T-cell (primary cell): Measurements from ENCODE around the gene CMC1. TPM values are rescaled to one million over a fixed set of nuclear protein-coding genes. Genes with fewer than 3 reads are reported as not detected.
"Not testable (repeated sequence)": the region's sequence is repeated elsewhere in the genome, so short reads cannot be mapped to it uniquely, and the experiment has no call there.

ENCODE experiments used
- ATAC-seq, 4 experiments: fragments of 200-7000 bp in 3 of 4; fragments of 150-1000 bp in 1 of 4; cut with Tn5 transposase; replicated peaks in 1 of 4; 1 replicate in 3 of 4; 2 replicates in 1 of 4; pipeline ENCODE4 v1.10.0; 2021; ENCODE audit warnings: moderate library complexity in 3 of 4, mild to moderate bottlenecking in 2 of 4, moderate number of reproducible peaks in 1 of 4
- CTCF ChIA-PET, 2 donors: fragments of 300-600 bp; sonication (Branson Sonifier 250); formaldehyde crosslinking; loops; one replicate each; lab custom pipeline; 2022; ENCODE audit warnings: antibody characterized with exemption in 2 of 2; lab: Charles Lee
- POLR2A ChIA-PET, 2 donors: fragments of 300-600 bp; sonication (Branson Sonifier 250); formaldehyde crosslinking; loops; one replicate each; lab custom pipeline; 2022; ENCODE audit warnings: antibody characterized with exemption in 2 of 2; lab: Charles Lee
- DNase-seq, 35 experiments: peaks; one replicate each; pipeline versions ENCODE4 v3.0.0 to v3.0.0-alpha.2; 2013 to 2023
- H3K27ac ChIP-seq: one replicate; pipeline ENCODE4 v1.5.1; 2013; ENCODE audit warnings: low read length
- H3K27me3 ChIP-seq, 2 experiments: replicated peaks in 1 of 2; 1 replicate in 1 of 2; 2 replicates in 1 of 2; pipeline versions ENCODE4 v1.6.1 to v1.7.0; 2013; ENCODE audit warnings: low read length in 1 of 2, mixed read lengths in 1 of 2; ENCODE audit not compliant: control insufficient read depth in 2 of 2, insufficient read depth in 2 of 2; ENCODE audit errors: extremely low read depth in 1 of 2
- H3K36me3 ChIP-seq, 2 donors: 1 replicate in 1 of 2; 2 replicates in 1 of 2; pipeline versions ENCODE4 v1.6.1 to v1.7.0; 2013; ENCODE audit warnings: low read length in 1 of 2; ENCODE audit not compliant: control insufficient read depth in 2 of 2, insufficient read depth in 1 of 2; ENCODE audit errors: extremely low read depth in 1 of 2
- H3K4me1 ChIP-seq, 2 experiments: 1 replicate in 1 of 2; 2 replicates in 1 of 2; pipeline versions ENCODE4 v1.6.1 to v1.7.0; 2013; ENCODE audit warnings: low read length in 2 of 2, mixed read lengths in 1 of 2; ENCODE audit not compliant: insufficient read depth in 2 of 2, control insufficient read depth in 1 of 2; ENCODE audit errors: extremely low read depth in 1 of 2
- H3K4me3 ChIP-seq, 2 donors: 1 replicate in 1 of 2; 2 replicates in 1 of 2; pipeline versions ENCODE4 v1.5.1 to v1.7.0; 2013; ENCODE audit warnings: mild to moderate bottlenecking in 2 of 2, low read length in 1 of 2, moderate library complexity in 1 of 2; ENCODE audit not compliant: control insufficient read depth in 1 of 2; ENCODE audit errors: extremely low read depth in 1 of 2
- H3K9me3 ChIP-seq: 2 replicates; pipeline ENCODE4 v1.7.0; 2013
- H3K27ac Mint-ChIP-seq, 2 donors: one replicate each; pipeline ENCODE4 v1.8.0; 2020 to 2021; ENCODE audit warnings: mild to moderate bottlenecking in 2 of 2, mixed read lengths in 2 of 2
- H3K27me3 Mint-ChIP-seq, 2 donors: one replicate each; pipeline ENCODE4 v1.8.0; 2021 to 2022; ENCODE audit warnings: mixed read lengths in 2 of 2
- H3K36me3 Mint-ChIP-seq: one replicate; pipeline ENCODE4 v1.8.0; 2021; ENCODE audit warnings: mixed read lengths
- H3K4me1 Mint-ChIP-seq, 3 donors: one replicate each; pipeline ENCODE4 v1.8.0; 2020 to 2022; ENCODE audit warnings: mixed read lengths in 3 of 3, mild to moderate bottlenecking in 1 of 3
- H3K4me3 Mint-ChIP-seq, 3 donors: one replicate each; pipeline ENCODE4 v1.8.0; 2020 to 2022; ENCODE audit warnings: mild to moderate bottlenecking in 3 of 3, mixed read lengths in 3 of 3, moderate library complexity in 3 of 3
- H3K9me3 Mint-ChIP-seq, 3 donors: one replicate each; pipeline ENCODE4 v1.8.0; 2020 to 2022; ENCODE audit warnings: mixed read lengths in 3 of 3
- WGBS: methylation state at CpG from one replicate; pipeline ENCODE4 v1.1.5; 2013; ENCODE audit warnings: missing lambda C conversion rate; ENCODE audit not compliant: insufficient coverage; 5-methylcytosine and 5-hydroxymethylcytosine counted together
- total RNA-seq, 35 experiments: library from RNA in 6 of 35; stranded (reverse) in 6 of 35; fragments of 120-200 nt in 1 of 35; gene quantifications; one replicate each; pipeline versions ENCODE4 v1.2.1 to v1.2.4 and lab custom pipeline; 2013 to 2026

The CMC1 gene, protein sequence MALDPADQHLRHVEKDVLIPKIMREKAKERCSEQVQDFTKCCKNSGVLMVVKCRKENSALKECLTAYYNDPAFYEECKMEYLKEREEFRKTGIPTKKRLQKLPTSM
- total RNA-seq (10 to 100 TPM; 11.1 to 45.3 (median 18.8) TPM), total RNA-seq (lab: John Stamatoyannopoulos, UW) (4.0 to 29.0 (median 11.3) reads per million in 29 experiments)
- 103 TPM for total RNA-seq (2013)

DNA sequence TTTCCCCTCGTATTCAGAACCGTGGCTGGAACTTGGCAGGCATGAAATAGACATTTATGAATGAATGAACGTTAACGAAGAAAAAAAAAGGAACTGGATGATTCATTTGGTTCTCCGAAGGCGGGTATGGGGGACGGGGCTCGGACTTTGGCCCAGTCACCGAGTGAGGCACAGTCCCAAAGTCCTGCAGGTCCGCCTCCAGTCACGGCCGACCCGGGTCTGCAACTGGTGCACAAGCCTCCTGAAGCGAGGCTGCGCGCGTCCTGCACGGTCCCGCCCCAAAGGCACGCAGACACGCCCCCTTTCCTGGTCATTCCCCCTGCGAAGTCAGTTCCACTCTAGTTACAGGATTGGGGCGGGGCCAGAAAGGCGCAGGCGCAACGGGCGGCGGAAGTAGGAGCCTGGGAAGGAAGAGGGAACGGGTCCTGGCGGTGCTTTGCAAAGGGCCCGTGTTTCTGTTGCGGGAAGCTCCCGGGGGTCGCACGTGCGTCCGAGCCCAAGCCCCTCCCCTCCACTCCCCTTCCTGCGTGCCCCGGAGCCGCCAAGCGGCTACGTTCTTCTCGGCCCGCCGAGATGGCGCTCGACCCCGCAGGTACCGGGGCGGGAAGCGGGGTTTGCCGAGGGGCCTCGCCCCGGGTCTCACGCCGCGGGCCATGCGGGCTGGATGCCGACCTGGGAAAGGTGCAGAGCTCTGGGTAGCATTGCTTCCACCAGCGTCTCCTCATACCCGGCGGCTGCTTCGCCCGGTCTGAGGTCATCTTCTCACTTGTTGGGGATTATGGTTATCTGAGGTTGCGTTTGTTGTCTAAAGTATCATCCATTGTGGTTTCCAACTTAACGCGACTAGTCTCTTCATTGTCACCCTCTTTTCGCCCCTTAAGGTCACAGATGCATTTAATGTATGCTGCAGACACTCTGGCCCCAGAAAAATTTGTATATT is at the start of gene CMC1:
Gene CMC1, plus strand, starts transcription at position 399 of the 940 bp plus-strand sequence. Its CDS starts 175 bp downstream, at position 574.
- peak within 1 kb of the TSS; percentile 63 for H3K27ac ChIP-seq
- H3K27me3 Mint-ChIP-seq = no peaks in the 10 kb centered on the region
- no peaks in the 10 kb centered on the region for H3K9me3 ChIP-seq
- no peaks in the 10 kb centered on the region for H3K36me3 Mint-ChIP-seq
- DNase-seq (peak; percentile 67 to 93 (median 79)), ATAC-seq (peak; percentile 93 to 97 (median 94))
- H3K9me3 Mint-ChIP-seq = no peaks in the 10 kb centered on the region
- H3K27ac Mint-ChIP-seq = peak within 1 kb of the TSS; percentile 85 to 93
- H3K36me3 ChIP-seq = no peaks in the 10 kb centered on the region
- under 1% methylated on average over 47 of the region's 68 CpGs for WGBS
- CTCF ChIA-PET = interaction anchor here (0.6 kb wide), 2 partner anchors 12 to 509 kb away, joined by 3 read pairs; no protein-coding TSS in a partner anchor
- peaks cover 57 to 69% (median 60%) of the 10 kb centered on the region in 3 donors for H3K4me1 Mint-ChIP-seq
- POLR2A ChIA-PET = no interaction called here
- no peaks in the 10 kb centered on the region for H3K27me3 ChIP-seq
- peak within 1 kb of the TSS; percentile 66 to 90 for H3K4me3 ChIP-seq
- H3K4me1 ChIP-seq = peaks cover 6 to 28% of the 10 kb centered on the region in 2 experiments
- peak within 1 kb of the TSS; percentile 87 to 94 (median 93) for H3K4me3 Mint-ChIP-seq

DNA sequence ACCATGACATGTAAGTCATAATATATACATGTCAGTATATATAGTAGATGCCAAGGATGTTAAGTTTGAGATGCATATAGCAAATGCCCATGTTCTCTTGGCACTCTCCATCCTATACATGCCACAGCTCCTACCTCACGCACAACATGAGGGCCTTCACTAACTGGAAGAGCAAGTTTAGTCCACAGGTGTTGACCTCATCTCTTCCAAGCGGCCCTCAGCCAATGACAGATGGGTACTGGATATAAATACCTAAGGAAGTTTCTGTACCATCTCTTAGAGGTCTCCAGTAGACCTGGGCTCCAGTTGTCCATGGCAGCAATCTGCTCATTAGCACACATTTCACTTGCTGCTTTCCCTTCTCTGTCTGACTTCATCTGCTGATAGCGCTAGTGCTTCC is 43.3 kb upstream of the CMC1 start:
- DNase-seq (no peak), ATAC-seq (no peak)
- ChIA-PET CTCF (no interaction called here), POLR2A (interaction anchor here in 1 of 2 donors (0.7 kb wide), 1 partner anchor 25 kb away, joined by 3 read pairs; no protein-coding TSS in a partner anchor)
- H3K9me3 ChIP-seq = no peaks in the 10 kb centered on the region
- Mint-ChIP-seq H3K36me3 (no peaks in the 10 kb centered on the region), H3K4me1 (no peaks in the 10 kb centered on the region), H3K27ac (no peak overlapping the region), H3K4me3 (no peak overlapping the region), H3K27me3 (no peaks in the 10 kb centered on the region), H3K9me3 (no peaks in the 10 kb centered on the region)
- H3K4me1 ChIP-seq = peaks cover 0 to 4% of the 10 kb centered on the region in 2 experiments
- no peak overlapping the region for H3K27ac ChIP-seq
- peaks cover 0 to 4% of the 10 kb centered on the region in 2 experiments for H3K27me3 ChIP-seq
- WGBS = 60% methylated on average over 1 of the region's 3 CpGs
- no peak overlapping the region for H3K4me3 ChIP-seq
- H3K36me3 ChIP-seq = no peaks in the 10 kb centered on the region

DNA sequence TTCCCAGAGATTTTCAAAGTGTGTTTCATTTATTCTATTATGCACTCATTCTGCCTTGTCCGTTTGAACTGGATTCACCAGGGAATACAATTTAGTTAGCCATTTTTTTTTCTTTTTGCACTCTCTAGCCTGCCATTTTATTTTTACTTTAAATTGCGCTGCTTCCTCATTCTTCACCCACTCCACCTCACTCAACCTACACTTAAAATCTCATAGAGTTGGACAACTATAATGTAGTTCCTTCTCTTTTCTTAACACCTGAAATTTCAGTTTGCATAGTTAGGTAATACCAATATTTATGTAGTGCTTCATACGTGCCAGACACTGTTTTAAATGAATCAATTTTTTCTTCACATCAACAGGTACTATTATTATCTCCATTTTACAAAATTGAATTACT is 42.4 kb upstream of the CMC1 start:
- CTCF ChIA-PET = no interaction called here
- Histone ChIP-seq H3K36me3 (no peaks in the 10 kb centered on the region), H3K27ac (no peak overlapping the region), H3K27me3 (peaks cover 0 to 4% of the 10 kb centered on the region in 2 experiments), H3K4me1 (peaks cover 0 to 4% of the 10 kb centered on the region in 2 experiments), H3K9me3 (no peaks in the 10 kb centered on the region), H3K4me3 (no peak overlapping the region)
- Mint-ChIP-seq H3K36me3 (no peaks in the 10 kb centered on the region), H3K9me3 (no peaks in the 10 kb centered on the region), H3K27me3 (no peaks in the 10 kb centered on the region), H3K27ac (no peak overlapping the region), H3K4me3 (no peak overlapping the region), H3K4me1 (no peaks in the 10 kb centered on the region)
- ATAC-seq = no peak
- POLR2A ChIA-PET = interaction anchor here in 1 of 2 donors (0.7 kb wide), 1 partner anchor 26 kb away, joined by 3 read pairs; no protein-coding TSS in a partner anchor
- no peak for DNase-seq
- WGBS = 71% methylated on average over 1 of the region's 3 CpGs

DNA sequence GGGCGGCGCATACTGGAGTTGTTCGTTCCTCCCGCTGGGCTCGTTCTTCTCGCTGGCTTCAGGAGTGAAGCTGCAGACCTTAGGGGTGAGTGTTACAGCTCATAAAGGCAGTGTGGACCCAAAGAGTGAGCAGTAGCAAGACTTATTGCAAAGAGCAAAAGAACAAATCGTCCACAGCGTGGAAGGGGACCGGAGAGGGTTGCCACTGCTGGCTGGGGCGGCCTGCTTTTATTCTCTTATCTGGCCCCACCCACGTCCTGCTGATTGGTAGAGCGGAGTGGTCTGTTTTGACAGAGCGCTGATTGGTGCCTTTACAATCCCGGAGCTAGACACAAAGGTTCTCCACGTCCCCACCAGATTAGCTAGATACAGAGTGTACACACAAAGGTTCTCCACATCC is 41.8 kb upstream of the CMC1 start:
- H3K9me3 Mint-ChIP-seq, H3K27me3 ChIP-seq, H3K4me1 ChIP-seq, ATAC-seq, H3K36me3 Mint-ChIP-seq, H3K27ac ChIP-seq, H3K27ac Mint-ChIP-seq, DNase-seq, H3K9me3 ChIP-seq, H3K36me3 ChIP-seq, H3K4me3 Mint-ChIP-seq, POLR2A ChIA-PET, CTCF ChIA-PET, H3K27me3 Mint-ChIP-seq, H3K4me1 Mint-ChIP-seq, H3K4me3 ChIP-seq: not testable (repeated sequence)
- 100% methylated on average over 10 of the region's 15 CpGs for WGBS

DNA sequence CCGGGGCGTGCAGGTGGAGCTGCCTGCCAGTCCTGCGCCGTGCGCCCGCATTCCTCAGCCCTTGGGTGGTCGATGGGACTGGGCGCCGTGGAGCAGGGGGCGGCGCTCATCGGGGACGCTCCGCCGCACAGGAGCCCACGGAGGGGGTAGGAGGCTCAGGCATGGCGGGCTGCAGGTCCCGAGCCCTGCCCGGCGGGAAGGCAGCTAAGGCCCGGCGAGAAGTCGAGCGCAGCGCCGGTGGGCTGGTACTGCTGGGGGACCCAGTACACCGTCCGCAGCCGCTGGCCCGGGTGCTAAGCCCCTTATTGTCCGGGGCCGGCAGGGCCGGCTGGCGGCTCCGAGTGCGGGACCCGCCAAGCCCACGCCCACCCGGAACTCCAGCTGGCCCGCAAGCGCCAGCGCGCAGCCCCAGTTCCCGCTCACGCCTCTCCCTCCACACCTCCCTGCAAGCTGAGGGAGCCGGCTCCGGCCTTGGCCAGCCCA is 41.0 kb upstream of the CMC1 start:
- 72% methylated on average over 29 of the region's 47 CpGs for WGBS

DNA sequence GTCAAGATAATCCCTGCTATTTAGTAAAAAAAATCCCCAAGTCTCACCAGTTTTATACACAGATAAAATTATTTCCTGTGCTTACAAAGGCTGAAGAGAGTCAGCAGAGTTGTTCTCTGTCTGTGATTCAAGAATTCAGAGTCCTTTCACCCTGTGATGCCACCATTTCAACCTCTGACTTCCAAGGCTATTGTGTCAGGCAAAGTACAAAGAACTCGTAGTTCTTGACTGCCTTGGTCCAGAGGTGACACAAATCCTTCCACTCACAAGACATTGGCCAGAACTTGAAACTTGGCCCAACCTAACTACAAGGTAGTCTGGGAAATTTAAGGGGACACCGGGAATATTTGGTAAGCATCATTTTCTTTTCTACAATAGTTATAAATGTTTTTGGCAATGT is 34.9 kb upstream of the CMC1 start:
- no peaks in the 10 kb centered on the region for H3K36me3 ChIP-seq
- H3K4me1 ChIP-seq = peaks cover 10% of the 10 kb centered on the region in 2 experiments
- WGBS = no CpG with 5 or more reads among the region's 2 CpGs
- Mint-ChIP-seq H3K4me1 (peaks cover 22 to 31% (median 30%) of the 10 kb centered on the region in 3 donors), H3K9me3 (peaks cover 0 to 4% (median 0%) of the 10 kb centered on the region in 3 donors), H3K27me3 (no peaks in the 10 kb centered on the region), H3K4me3 (no peak overlapping the region), H3K27ac (peak overlapping the region in 1 of 2 donors; percentile 41), H3K36me3 (no peaks in the 10 kb centered on the region)
- DNase-seq (no peak), ATAC-seq (no peak)
- no peak overlapping the region for H3K4me3 ChIP-seq
- ChIA-PET POLR2A (no interaction called here), CTCF (interaction anchor here in 1 of 2 donors (1.2 kb wide), 1 partner anchor 16 kb away, joined by 3 read pairs; no protein-coding TSS in a partner anchor)
- no peaks in the 10 kb centered on the region for H3K9me3 ChIP-seq
- peaks cover 0 to 4% of the 10 kb centered on the region in 2 experiments for H3K27me3 ChIP-seq
- no peak overlapping the region for H3K27ac ChIP-seq

More for the DNA sequence above, 41.0 kb upstream of the CMC1 start:
- H3K27me3 Mint-ChIP-seq, ATAC-seq, H3K27ac Mint-ChIP-seq, H3K4me1 ChIP-seq, H3K36me3 ChIP-seq, H3K9me3 ChIP-seq, CTCF ChIA-PET, H3K27me3 ChIP-seq, H3K4me1 Mint-ChIP-seq, POLR2A ChIA-PET, H3K9me3 Mint-ChIP-seq, H3K4me3 ChIP-seq, H3K27ac ChIP-seq, H3K36me3 Mint-ChIP-seq: not testable (repeated sequence)
- peak overlapping the region in 1 of 3 donors; percentile 56 for H3K4me3 Mint-ChIP-seq
- peak in 1 of 35 experiments; percentile 11 for DNase-seq
